A549 (cell line): ENCODE measurements around the gene SOX10. TPM values are rescaled to one million over a fixed set of nuclear protein-coding genes. Genes with fewer than 3 reads are reported as not detected.

Source experiments
- ATAC-seq, 2 experiments: fragments of 200-7000 bp in 1 of 2; fragments of >200 bp in 1 of 2; cut with Nextera tagmentation in 1 of 2; cut with Tn5 transposase in 1 of 2; 3 replicates each; pipeline versions ENCODE4 v1.8.0 to v1.9.1; 2018 to 2020; ENCODE audit warnings: mild to moderate bottlenecking in 1 of 2, moderate library complexity in 1 of 2
- CTCF ChIA-PET: fragments of 300-600 bp; sonication (Branson Sonifier 250); formaldehyde crosslinking; extraction: SDS; loops from one replicate; lab custom pipeline; 2021; ENCODE audit warnings: antibody characterized with exemption, inconsistent platforms; lab: Yijun Ruan, JAX
- POLR2A ChIA-PET: fragments of 350-600 bp; formaldehyde crosslinking; extraction: SDS; loops from one replicate; lab custom pipeline; 2021; ENCODE audit warnings: antibody characterized with exemption, inconsistent platforms; lab: Yijun Ruan, JAX
- DNase-seq, 2 experiments: peaks; one replicate each; pipeline versions ENCODE4 v3.0.0 to v3.0.0-alpha.2; 2011 to 2016; ENCODE audit warnings: low read depth in 1 of 2, low spot score in 1 of 2
- FAIRE-seq: peaks from 2 replicates; lab custom pipeline; 2011; peaks lifted over from hg19 to GRCh38; lab: Jason Lieb, UNC
- H3K27ac ChIP-seq, 2 experiments: fragments of >200 bp; sonication (Bioruptor Twin); formaldehyde crosslinking; 3 replicates each; pipeline ENCODE4 v1.5.1; 2016 to 2017
- H3K4me1 ChIP-seq: fragments of >200 bp; sonication (Bioruptor Twin); formaldehyde crosslinking; 3 replicates; pipeline ENCODE4 v1.6.1; 2016
- H3K4me2 ChIP-seq: fragments of >200 bp; sonication (Bioruptor Twin); formaldehyde crosslinking; 3 replicates; pipeline ENCODE4 v1.6.1; 2016
- H3K4me3 ChIP-seq: fragments of >200 bp; sonication (Bioruptor Twin); formaldehyde crosslinking; 3 replicates; pipeline ENCODE4 v1.5.1; 2016
- H3K9me3 ChIP-seq: fragments of >200 bp; sonication (Bioruptor Twin); formaldehyde crosslinking; 3 replicates; pipeline ENCODE4 v1.6.1; 2016
- ATOH8 ChIP-seq: fragments of 250-450 bp; sonication (Bioruptor Pico); IDR thresholded peaks from 2 replicates; pipeline ENCODE4 v1.5.0; 2020; ENCODE audit warnings: low read depth, mild to moderate bottlenecking, moderate library complexity
- BCL3 ChIP-seq: fragments of >200 bp; sonication (Bioruptor Twin); formaldehyde crosslinking; IDR thresholded peaks from 3 replicates; pipeline ENCODE4 v1.6.1; 2016
- CTCF ChIP-seq: fragments of >200 bp; sonication (Bioruptor Twin); formaldehyde crosslinking; IDR thresholded peaks from 3 replicates; pipeline ENCODE4 v1.5.1; 2016
- E2F6 ChIP-seq: IDR thresholded peaks from 2 replicates; pipeline ENCODE4 v1.6.1; 2012; ENCODE audit warnings: low read depth, borderline replicate concordance
- EHF ChIP-seq: fragments of 250-450 bp; sonication (Bioruptor Pico); IDR thresholded peaks from 2 replicates; pipeline ENCODE4 v1.5.0; 2020; ENCODE audit warnings: mild to moderate bottlenecking
- ELK1 ChIP-seq: fragments of 150-350 bp; IDR thresholded peaks from 2 replicates; pipeline ENCODE4 v1.6.1; 2014; ENCODE audit warnings: low read depth, mild to moderate bottlenecking, low read length
- ESRRA ChIP-seq: fragments of 150-350 bp; IDR thresholded peaks from 2 replicates; pipeline ENCODE4 v1.6.1; 2014; ENCODE audit warnings: mild to moderate bottlenecking, low read length, borderline replicate concordance
- HEYL ChIP-seq: fragments of 250-450 bp; sonication (Bioruptor Pico); IDR thresholded peaks from 2 replicates; pipeline ENCODE4 v1.8.0; 2021; ENCODE audit warnings: mild to moderate bottlenecking, moderate library complexity
- HOXA7 ChIP-seq: fragments of 250-450 bp; sonication (Bioruptor Pico); IDR thresholded peaks from 2 replicates; pipeline ENCODE4 v1.5.0; 2020; ENCODE audit warnings: mild to moderate bottlenecking, moderate library complexity
- HOXB5 ChIP-seq: fragments of 250-450 bp; sonication (Bioruptor Pico); IDR thresholded peaks from 2 replicates; pipeline ENCODE4 v1.5.0; 2020; ENCODE audit warnings: mild to moderate bottlenecking, moderate library complexity
- KDM5A ChIP-seq: fragments of 200-600 bp; sonication (generic); IDR thresholded peaks from 2 replicates; pipeline ENCODE4 v1.6.1; 2016; ENCODE audit warnings: antibody characterized with exemption, mild to moderate bottlenecking
- MYC ChIP-seq: IDR thresholded peaks from 2 replicates; pipeline ENCODE4 v1.6.1; 2012; ENCODE audit warnings: mild to moderate bottlenecking, inconsistent platforms, low read length, improper control_type of control experiment, borderline replicate concordance
- POLR2A ChIP-seq: IDR thresholded peaks from 2 replicates; pipeline ENCODE4 v1.6.1; 2012; ENCODE audit warnings: mild to moderate bottlenecking, low read length
- RARB ChIP-seq: fragments of 250-450 bp; sonication (Bioruptor Pico); IDR thresholded peaks from 2 replicates; pipeline ENCODE4 v1.8.0; 2021; ENCODE audit warnings: mild to moderate bottlenecking, moderate library complexity
- RCOR1 ChIP-seq: fragments of 150-350 bp; IDR thresholded peaks from 2 replicates; pipeline ENCODE4 v1.6.1; 2014; ENCODE audit warnings: antibody characterized with exemption, low read length, low read depth
- REST ChIP-seq: fragments of 200-600 bp; sonication (generic); IDR thresholded peaks from 2 replicates; pipeline ENCODE4 v1.6.1; 2016; ENCODE audit warnings: antibody characterized with exemption, mild to moderate bottlenecking, moderate library complexity
- SREBF2 ChIP-seq: fragments of 450-650 bp; IDR thresholded peaks from 2 replicates; pipeline ENCODE4 v1.6.1; 2014; ENCODE audit warnings: mild to moderate bottlenecking, moderate library complexity
- TP53 ChIP-seq: fragments of 250-450 bp; sonication (Bioruptor Pico); IDR thresholded peaks from 2 replicates; pipeline ENCODE4 v1.5.0; 2021; ENCODE audit warnings: mild to moderate bottlenecking, moderate library complexity
- ZFP36 ChIP-seq: fragments of 450-650 bp; IDR thresholded peaks from 2 replicates; pipeline ENCODE4 v1.6.1; 2014; ENCODE audit warnings: borderline replicate concordance; ENCODE audit not compliant: partially characterized antibody
- WGBS: methylation state at CpG from one replicate; pipeline ENCODE4 v1.1.6; 2017; ENCODE audit errors: missing lambda C conversion rate; 5-methylcytosine and 5-hydroxymethylcytosine counted together
- polyA plus RNA-seq, 4 experiments: library from polyadenylated mRNA; depleted of rRNA in 3 of 4; stranded (reverse); fragments of >200 nt; fragmentation: RNase III in 1 of 4; extraction: RNeasy Plus Mini Kit Qiagen cat#74134 plus additional on column Dnase treatment in 1 of 4; gene quantifications; 2 replicates in 3 of 4; 3 replicates in 1 of 4; pipeline ENCODE4 v1.2.3, GENCODE V29; 2011 to 2017

SOX10 gene
- polyA plus RNA-seq, 2 of the 4 experiments (the other 2 are of a cell fraction), result not detected

GRCh38 chr22:37930270-37930951 lies 53.9 kb downstream of the SOX10 start:
- ChIA-PET POLR2A (interaction anchor here (1.4 kb wide), 1 partner anchor 25 kb away, joined by 5 read pairs; the partner anchor contains the start of gene MICALL1), CTCF (interaction anchor here (0.6 to 4.0 kb wide), 10 partner anchors 13 to 116 kb away, joined by 3 to 20 read pairs (median 6); partner anchors contain the start of gene MICALL1)
- FAIRE-seq (no peak), DNase-seq (peak; percentile 25 to 28), ATAC-seq (peak; percentile 60 to 72)
- no peak overlapping the region for H3K27ac ChIP-seq
- H3K9me3 ChIP-seq, result no peaks in the 10 kb centered on the region
- H3K4me1 ChIP-seq, result peaks cover 14% of the 10 kb centered on the region
- H3K4me3 ChIP-seq, result no peak overlapping the region
- TF ChIP-seq ELK1 (no peak), EHF (no peak), RARB (no peak), TP53 (CRISPR knock-in tag) (no peak), CTCF (peak; percentile 37), ZFP36 (peak; percentile 72), E2F6 (no peak), ATOH8 (CRISPR knock-in tag) (no peak), HEYL (no peak)
- no peak overlapping the region for H3K4me2 ChIP-seq
- WGBS, result 86% methylated on average over 6 of the region's 11 CpGs

GRCh38 chr22:37929390-37929789 lies 55.0 kb downstream of the SOX10 start:
- peaks cover 14% of the 10 kb centered on the region for H3K4me1 ChIP-seq
- TF ChIP-seq ESRRA (no peak), RCOR1 (no peak), ATOH8 (CRISPR knock-in tag) (no peak), POLR2A (no peak), HOXB5 (CRISPR knock-in tag) (no peak), SREBF2 (no peak), BCL3 (no peak), HOXA7 (CRISPR knock-in tag) (no peak), KDM5A (no peak), MYC (no peak), REST (no peak)
- DNase-seq, result no peak
- no peaks in the 10 kb centered on the region for H3K9me3 ChIP-seq
- H3K4me2 ChIP-seq, result no peak overlapping the region
- WGBS, result 90% methylated on average over 3 of the region's 5 CpGs
- no peak for ATAC-seq
- H3K4me3 ChIP-seq, result no peak overlapping the region
- no peak for FAIRE-seq
- no peak overlapping the region for H3K27ac ChIP-seq
- CTCF ChIA-PET, result interaction anchor here (1.3 to 3.1 kb wide), 3 partner anchors 12 to 111 kb away, joined by 7 to 14 read pairs (median 13); partner anchors contain the start of gene MICALL1
- POLR2A ChIA-PET, result no interaction called here
